HG03469 (cell line): ENCODE data around the gene CYB561D1.

Experiments
- ATAC-seq: cut with Tn5 transposase; IDR thresholded peaks from one replicate; pipeline ENCODE4 v1.9.1; 2021; ENCODE audit warnings: mild to moderate bottlenecking, moderate library complexity, moderate number of reproducible peaks; ENCODE audit not compliant: unreplicated experiment

CYB561D1 gene

GRCh38 chr1:109546311-109547109 is 52.6 kb downstream of the CYB561D1 start:
- ATAC-seq: peak; percentile 29

DNA sequence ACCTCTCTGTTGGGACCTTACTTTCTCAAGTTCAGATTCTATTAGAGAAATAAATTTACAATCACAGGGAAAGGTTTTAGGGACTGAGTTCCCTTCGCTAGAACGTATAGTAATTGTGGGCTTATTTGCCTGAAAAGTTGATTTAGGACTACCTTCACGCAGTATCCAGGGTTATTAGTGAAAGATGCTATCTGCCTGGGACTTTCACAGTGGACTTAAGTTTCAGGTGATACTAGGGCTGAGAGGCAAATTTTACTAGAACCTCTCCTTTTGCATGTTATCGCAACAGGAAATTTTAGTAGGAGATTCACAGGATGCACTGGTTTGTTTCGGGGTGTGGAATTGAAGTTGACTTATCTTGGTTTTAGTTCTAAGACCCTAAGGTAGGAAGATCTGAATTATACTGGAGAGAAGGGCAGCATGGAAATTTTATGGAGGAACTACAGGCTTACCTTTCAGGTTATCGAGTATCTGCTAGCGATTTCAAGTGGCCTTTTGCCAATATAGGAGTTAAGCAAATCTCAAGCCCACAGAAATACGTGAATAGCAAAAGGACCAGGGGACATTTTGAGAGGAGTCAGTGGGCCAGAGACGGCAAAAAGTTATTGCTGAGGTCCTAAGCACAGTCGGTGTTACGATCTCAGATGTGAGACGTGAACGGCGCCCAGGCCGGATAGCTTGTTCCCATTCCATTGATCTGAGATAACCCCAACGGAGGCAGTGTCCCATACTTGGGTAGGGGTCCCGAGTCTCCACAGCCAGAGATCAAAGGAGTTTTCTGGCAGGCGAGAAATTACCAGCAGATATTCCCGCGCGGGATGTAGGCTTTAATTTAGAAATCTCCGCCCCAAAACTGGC is 53.8 kb downstream of the CYB561D1 start:
- ATAC-seq: no peak

DNA sequence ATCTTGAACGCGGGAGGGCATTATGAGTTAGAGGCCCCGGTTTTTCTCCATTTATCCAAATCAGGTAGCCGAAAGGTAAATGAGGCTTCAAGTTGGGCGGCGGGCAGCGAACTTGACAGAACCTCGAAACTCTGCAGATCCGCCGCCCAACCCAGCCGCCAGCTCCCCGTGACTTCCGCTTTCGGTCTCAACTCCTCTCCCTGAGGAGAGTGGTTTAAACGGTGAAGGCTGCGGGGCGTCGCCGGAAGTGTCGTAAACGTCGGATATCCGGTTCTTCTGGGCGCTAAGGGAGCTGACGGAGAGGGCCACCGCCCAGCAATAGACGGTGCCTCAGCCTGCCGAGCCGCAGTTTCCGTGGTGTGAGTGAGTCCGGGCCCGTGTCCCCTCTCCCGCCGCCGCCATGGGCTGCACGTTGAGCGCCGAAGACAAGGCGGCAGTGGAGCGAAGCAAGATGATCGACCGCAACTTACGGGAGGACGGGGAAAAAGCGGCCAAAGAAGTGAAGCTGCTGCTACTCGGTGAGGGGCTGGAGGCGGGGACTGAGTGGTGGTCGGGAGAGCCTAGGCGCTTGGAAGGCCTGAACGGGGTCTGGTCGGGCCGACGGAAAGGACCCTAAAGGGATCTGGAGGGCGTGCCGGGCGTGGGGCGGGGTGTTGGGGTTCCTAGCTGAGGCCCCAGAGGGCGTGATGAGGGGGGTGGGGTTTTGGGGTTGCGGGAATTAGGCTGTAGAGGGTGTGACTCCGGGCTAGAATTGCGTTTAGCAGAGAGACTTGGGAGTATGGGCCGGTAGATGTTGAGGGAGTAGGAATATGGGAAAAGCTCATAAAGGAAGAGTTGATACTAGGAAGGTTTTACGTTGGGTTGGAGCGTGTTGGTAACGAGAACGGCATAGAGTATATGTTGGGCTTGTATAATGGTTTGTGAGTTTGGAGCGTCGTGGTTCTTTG is 54.7 kb downstream of the CYB561D1 start, which contains the start of gene GNAI3:
Gene GNAI3, plus strand, starts transcription at position 295 of the 947 bp plus-strand sequence. Its CDS starts 106 bp downstream, at position 401.
- ATAC-seq: peak; percentile 80
